ENCODE measurements around the gene TP53INP2.
A peak's percentile ranks its signal among the peaks of the same experiment; 100 is the strongest.

The TP53INP2 gene

GRCh38 chr20:34753706-34754461, 49.7 kb downstream of the TP53INP2 start:
- no peak for TF ChIP-seq JUND (IDR thresholded peaks at IDR 0.05; ENCODE audit: low read depth)
- DNase-seq (ENCODE audit: low read depth in 1 of 2, low spot score in 1 of 2), result peak in 1 of 2 experiments; percentile 19
- in situ Hi-C loops (cut with HindIII; ENCODE audit: low pct_unique_long_range_greater_than_20kb, low sequenced_read_pairs), result no loop called here

DNA sequence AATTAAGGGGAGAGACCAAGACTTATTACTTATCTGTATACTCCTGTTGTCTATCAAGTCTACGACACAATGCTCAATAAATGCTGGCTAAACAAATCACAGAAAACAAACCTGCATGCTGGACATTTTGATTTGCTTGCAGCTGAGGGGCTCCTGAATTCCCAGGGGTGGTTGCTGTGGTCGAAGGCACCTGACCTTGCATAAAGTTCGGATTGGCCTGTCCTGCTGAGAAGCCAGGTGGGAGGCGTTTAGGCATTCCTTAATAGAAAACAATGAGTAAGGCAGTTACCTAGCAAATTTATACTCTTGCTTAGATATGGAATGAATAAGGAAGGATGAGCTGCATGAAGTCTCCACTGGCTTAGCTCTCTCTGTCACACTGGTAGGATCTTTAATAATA, 50.5 kb downstream of the TP53INP2 start:
- no peak for DNase-seq (ENCODE audit: low read depth in 1 of 2, low spot score in 1 of 2)
- in situ Hi-C loops (cut with HindIII; ENCODE audit: low pct_unique_long_range_greater_than_20kb, low sequenced_read_pairs), result no loop called here
- no peak for TF ChIP-seq JUND (IDR thresholded peaks at IDR 0.05; ENCODE audit: low read depth)

DNA sequence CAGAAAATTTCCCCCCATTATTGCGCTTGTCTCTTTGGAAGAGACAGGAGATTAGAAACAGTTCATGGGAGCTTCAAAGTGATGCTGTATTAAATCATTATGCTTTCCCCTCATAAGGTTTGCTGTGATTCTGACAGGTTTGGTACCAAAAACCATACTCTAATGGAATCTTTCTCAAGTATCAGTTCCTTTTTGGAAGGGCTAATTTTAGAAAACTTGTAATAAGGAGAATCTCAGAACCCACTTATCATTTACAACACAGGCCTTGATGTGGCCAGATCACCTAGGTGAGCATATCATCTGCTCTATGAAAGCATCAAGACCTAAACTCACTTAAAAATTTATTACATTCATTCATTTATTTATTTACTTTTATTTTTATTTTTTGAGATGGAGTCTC, 51.2 kb downstream of the TP53INP2 start:
- no peak for DNase-seq (ENCODE audit: low read depth in 1 of 2, low spot score in 1 of 2)
- TF ChIP-seq JUND (IDR thresholded peaks at IDR 0.05; ENCODE audit: low read depth), result no peak
- in situ Hi-C loops (cut with HindIII; ENCODE audit: low pct_unique_long_range_greater_than_20kb, low sequenced_read_pairs), result no loop called here

- DNase-seq (ENCODE audit: low read depth in 1 of 2, low spot score in 1 of 2), result no peak
- in situ Hi-C loops (cut with HindIII; ENCODE audit: low pct_unique_long_range_greater_than_20kb, low sequenced_read_pairs), result no loop called here
- TF ChIP-seq JUND (IDR thresholded peaks at IDR 0.05; ENCODE audit: low read depth), result no peak
Observed at GRCh38 chr20:34762031-34762555, 57.9 kb downstream of the TP53INP2 start.

All from T47D (cell line).